Smooth muscle cell (in vitro differentiated cells): ENCODE data around the gene CPT2. TPM values are rescaled to one million over a fixed set of nuclear protein-coding genes. Genes with fewer than 3 reads are reported as not detected.
A peak's percentile ranks its signal among the peaks of the same experiment; 100 is the strongest.

ENCODE experiments used
- DNase-seq: peaks from one replicate; lab custom pipeline; 2025; ENCODE audit not compliant: unreplicated experiment; lab: John Stamatoyannopoulos, UW
- H2AFZ ChIP-seq: fragments of 200-600 bp; sonication (generic); 2 replicates; pipeline ENCODE4 v1.6.0; 2016; ENCODE audit warnings: antibody characterized with exemption, low read depth, mild to moderate bottlenecking
- H3F3A ChIP-seq: fragments of 200-600 bp; sonication (generic); 2 replicates; pipeline ENCODE4 v1.6.0; 2017; ENCODE audit warnings: antibody characterized with exemption, low read depth
- H3K27ac ChIP-seq: fragments of 200-600 bp; sonication (generic); 2 replicates; pipeline ENCODE4 v1.5.1; 2016; ENCODE audit warnings: low read depth, mild to moderate bottlenecking
- H3K27me3 ChIP-seq: fragments of 200-600 bp; sonication (generic); 2 replicates; pipeline ENCODE4 v1.6.1; 2016; ENCODE audit warnings: low read depth, mild to moderate bottlenecking
- H3K36me3 ChIP-seq: fragments of 200-600 bp; sonication (generic); 2 replicates; pipeline ENCODE4 v1.5.1; 2016; ENCODE audit warnings: low read depth
- H3K4me1 ChIP-seq: fragments of 200-600 bp; sonication (generic); 2 replicates; pipeline ENCODE4 v1.5.1; 2016; ENCODE audit warnings: low read depth
- H3K4me2 ChIP-seq: fragments of 200-600 bp; sonication (generic); 2 replicates; pipeline ENCODE4 v1.6.0; 2016; ENCODE audit warnings: mild to moderate bottlenecking
- H3K4me3 ChIP-seq: fragments of 200-600 bp; sonication (generic); 2 replicates; pipeline ENCODE4 v1.5.1; 2016; ENCODE audit warnings: mild to moderate bottlenecking
- H3K79me2 ChIP-seq: fragments of 200-600 bp; sonication (generic); 2 replicates; pipeline ENCODE4 v1.6.0; 2016; ENCODE audit warnings: low read depth, mild to moderate bottlenecking
- H3K9ac ChIP-seq: fragments of 200-600 bp; sonication (generic); 2 replicates; pipeline ENCODE4 v1.6.0; 2016; ENCODE audit warnings: low read depth
- H3K9me3 ChIP-seq: fragments of 200-600 bp; sonication (generic); replicated peaks from 2 replicates; pipeline ENCODE4 v1.5.1; 2016; ENCODE audit warnings: low read depth
- H4K20me1 ChIP-seq: fragments of 200-600 bp; sonication (generic); 2 replicates; pipeline ENCODE4 v1.6.0; 2016; ENCODE audit warnings: low read depth
- CTCF ChIP-seq: fragments of 200-600 bp; sonication (generic); IDR thresholded peaks from 2 replicates; pipeline ENCODE4 v1.5.1; 2017; ENCODE audit warnings: borderline replicate concordance, mild to moderate bottlenecking, antibody characterized with exemption; ENCODE audit not compliant: insufficient read depth, poor library complexity, severe bottlenecking
- WGBS: methylation state at CpG from one replicate; pipeline ENCODE4 v1.1.7; 2016; ENCODE audit warnings: low lambda C conversion rate; 5-methylcytosine and 5-hydroxymethylcytosine counted together
- polyA plus RNA-seq: library from polyadenylated mRNA; unstranded; fragments of >200 nt; fragmentation: Nextera tagmentation; extraction: Ambion mirVana; gene quantifications from 2 replicates; pipeline ENCODE4 v1.2.1, GENCODE V29; 2016
- total RNA-seq: library from RNA; depleted of rRNA; stranded (reverse); fragments of >200 nt; gene quantifications from 2 replicates; pipeline ENCODE4 v1.2.3, GENCODE V29; 2014

Gene CPT2
- total and polyA plus RNA-seq, 2 experiments from 2014 or later, result 13.3 to 15.7 TPM

- Histone ChIP-seq H3K27me3 (no peaks in the 10 kb centered on the region), H3F3A (no peaks in the 10 kb centered on the region), H2AFZ (no peak overlapping the region), H3K36me3 (no peaks in the 10 kb centered on the region), H3K79me2 (no peaks in the 10 kb centered on the region), H3K9ac (no peak overlapping the region), H3K27ac (no peak overlapping the region), H3K4me2 (no peak overlapping the region), H4K20me1 (no peaks in the 10 kb centered on the region), H3K4me1 (no peaks in the 10 kb centered on the region), H3K4me3 (no peak overlapping the region), H3K9me3 (no peaks in the 10 kb centered on the region)
- no peak for TF ChIP-seq CTCF
- no peak for DNase-seq
- 92% methylated on average over 1 of the region's 1 CpG for WGBS
Observed at GRCh38 chr1:53158900-53159299, 37.7 kb upstream of the CPT2 start.

- no peaks in the 10 kb centered on the region for H3K9me3 ChIP-seq
- H3K27ac ChIP-seq, result no peak overlapping the region
- H3K36me3 ChIP-seq, result no peaks in the 10 kb centered on the region
- H3K4me1 ChIP-seq, result no peaks in the 10 kb centered on the region
- H3K4me2 ChIP-seq, result no peak overlapping the region
- no peak for DNase-seq
- H3K4me3 ChIP-seq, result no peak overlapping the region
- H3K27me3 ChIP-seq, result peaks cover 6% of the 10 kb centered on the region
- no peaks in the 10 kb centered on the region for H4K20me1 ChIP-seq
- H3F3A ChIP-seq, result no peaks in the 10 kb centered on the region
- no peak for TF ChIP-seq CTCF
- no peaks in the 10 kb centered on the region for H3K79me2 ChIP-seq
- no peak overlapping the region for H2AFZ ChIP-seq
- no peak overlapping the region for H3K9ac ChIP-seq
- 73% methylated on average over 2 of the region's 2 CpGs for WGBS
Observed at GRCh38 chr1:53160924-53161378, 35.7 kb upstream of the CPT2 start.

- 84% methylated on average over 5 of the region's 5 CpGs for WGBS
- H3K36me3 ChIP-seq, result no peaks in the 10 kb centered on the region
- H3K4me1 ChIP-seq, result no peaks in the 10 kb centered on the region
- no peak overlapping the region for H3K4me2 ChIP-seq
- no peak overlapping the region for H3K27ac ChIP-seq
- H3K79me2 ChIP-seq, result no peaks in the 10 kb centered on the region
- no peak overlapping the region for H3K4me3 ChIP-seq
- H3F3A ChIP-seq, result no peaks in the 10 kb centered on the region
- no peak overlapping the region for H2AFZ ChIP-seq
- no peaks in the 10 kb centered on the region for H4K20me1 ChIP-seq
- DNase-seq, result no peak
- no peaks in the 10 kb centered on the region for H3K9me3 ChIP-seq
- H3K9ac ChIP-seq, result no peak overlapping the region
- H3K27me3 ChIP-seq, result peaks cover 15% of the 10 kb centered on the region
- no peak for TF ChIP-seq CTCF
Observed at GRCh38 chr1:53162621-53163020, 34.0 kb upstream of the CPT2 start.

GRCh38 chr1:53163291-53163768, 33.3 kb upstream of the CPT2 start:
- no peak for DNase-seq
- 54% methylated on average over 10 of the region's 10 CpGs for WGBS

More at GRCh38 chr1:53163291-53163768, 33.3 kb upstream of the CPT2 start:
- H3K4me1 ChIP-seq, result no peaks in the 10 kb centered on the region
- no peak for TF ChIP-seq CTCF
- no peak overlapping the region for H3K9ac ChIP-seq
- H3K9me3 ChIP-seq, result no peaks in the 10 kb centered on the region
- peaks cover 15% of the 10 kb centered on the region for H3K27me3 ChIP-seq
- no peaks in the 10 kb centered on the region for H3F3A ChIP-seq
- H4K20me1 ChIP-seq, result no peaks in the 10 kb centered on the region
- H3K4me2 ChIP-seq, result peak overlapping the region; percentile 8
- no peak overlapping the region for H2AFZ ChIP-seq
- no peaks in the 10 kb centered on the region for H3K36me3 ChIP-seq
- H3K27ac ChIP-seq, result no peak overlapping the region
- no peaks in the 10 kb centered on the region for H3K79me2 ChIP-seq
- H3K4me3 ChIP-seq, result no peak overlapping the region
